8988T (cell line): ENCODE results near the gene TMED9.
"Not testable (repeated sequence)": the region's sequence is repeated elsewhere in the genome, so short reads cannot be mapped to it uniquely, and the experiment has no call there.

Source experiments
- DNase-seq: peaks from one replicate; pipeline ENCODE4 v3.0.0; 2011

TMED9 gene

DNA sequence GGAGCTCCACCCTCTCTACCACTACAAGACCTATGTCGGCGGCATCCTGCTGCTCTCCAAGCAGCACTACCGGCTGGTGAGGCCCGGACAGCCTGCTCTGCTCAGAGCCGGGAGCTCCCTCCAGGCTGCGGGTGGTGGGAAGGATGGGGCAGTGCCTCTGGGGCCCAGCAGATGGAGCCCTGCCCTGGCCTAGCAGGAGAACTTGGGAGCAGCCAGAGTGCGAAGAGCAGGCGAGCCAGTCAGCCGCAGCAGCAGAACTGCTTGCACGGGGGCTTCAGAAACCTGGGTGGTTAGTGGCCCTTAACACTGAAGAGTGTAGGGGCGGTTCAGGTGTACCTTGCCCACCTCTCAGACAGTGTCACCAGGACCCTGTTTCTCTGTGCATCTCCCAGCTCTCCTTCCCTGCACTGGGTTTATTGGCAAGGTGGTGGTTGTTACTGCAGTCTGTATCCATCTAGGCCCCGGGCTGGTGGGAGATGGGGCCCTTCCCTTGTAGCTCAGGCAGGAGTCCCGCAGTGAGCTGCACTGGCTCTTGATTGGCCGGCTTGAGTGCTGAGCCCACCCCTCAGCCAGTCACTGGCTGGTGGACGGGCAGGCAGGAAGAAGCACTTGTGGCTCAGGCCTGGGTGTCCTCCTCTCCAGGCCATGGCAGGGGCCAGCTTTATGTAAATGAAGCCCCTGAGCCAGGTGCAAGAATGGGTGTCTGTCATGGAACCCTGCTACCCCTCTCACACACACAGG is 15.6 kb downstream of the TMED9 start:
- peak; percentile 97 for DNase-seq

DNA sequence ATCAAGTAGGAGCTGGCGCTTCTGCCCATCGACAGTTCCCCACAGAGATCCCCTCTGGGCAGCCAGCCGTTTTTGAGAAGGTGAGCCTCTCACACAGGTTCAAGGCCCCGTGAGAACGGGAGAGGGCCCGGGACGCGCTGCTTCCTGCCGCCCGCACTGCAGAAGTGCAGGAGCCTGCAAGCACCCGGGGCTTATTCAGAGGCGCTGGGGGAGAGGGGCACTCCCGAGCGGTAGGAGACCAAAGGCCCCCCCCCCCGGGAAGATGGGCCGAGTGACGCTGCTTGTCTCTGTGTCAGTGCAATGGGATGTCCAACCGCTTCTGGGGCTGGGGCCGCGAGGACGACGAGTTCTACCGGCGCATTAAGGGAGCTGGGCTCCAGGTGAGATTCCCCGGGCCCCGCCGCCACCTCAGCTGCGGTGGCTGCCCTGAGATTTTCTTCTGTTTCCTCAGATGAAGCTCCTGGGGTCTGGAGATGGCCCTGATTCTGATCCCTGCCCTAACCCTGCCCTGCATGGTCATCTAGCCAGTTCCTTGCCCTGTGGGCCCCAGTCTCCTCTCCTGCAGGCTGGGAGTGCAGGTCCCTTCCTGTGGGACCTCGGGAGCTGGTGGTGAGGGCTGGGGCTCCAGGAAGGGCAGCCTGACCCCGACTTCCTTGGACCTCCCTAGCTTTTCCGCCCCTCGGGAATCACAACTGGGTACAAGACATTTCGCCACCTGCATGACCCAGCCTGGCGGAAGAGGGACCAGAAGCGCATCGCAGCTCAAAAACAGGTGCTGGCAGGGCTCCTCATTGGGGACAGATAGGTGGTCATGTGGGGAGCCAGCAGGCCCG is 16.5 kb downstream of the TMED9 start:
- DNase-seq: no peak

DNA sequence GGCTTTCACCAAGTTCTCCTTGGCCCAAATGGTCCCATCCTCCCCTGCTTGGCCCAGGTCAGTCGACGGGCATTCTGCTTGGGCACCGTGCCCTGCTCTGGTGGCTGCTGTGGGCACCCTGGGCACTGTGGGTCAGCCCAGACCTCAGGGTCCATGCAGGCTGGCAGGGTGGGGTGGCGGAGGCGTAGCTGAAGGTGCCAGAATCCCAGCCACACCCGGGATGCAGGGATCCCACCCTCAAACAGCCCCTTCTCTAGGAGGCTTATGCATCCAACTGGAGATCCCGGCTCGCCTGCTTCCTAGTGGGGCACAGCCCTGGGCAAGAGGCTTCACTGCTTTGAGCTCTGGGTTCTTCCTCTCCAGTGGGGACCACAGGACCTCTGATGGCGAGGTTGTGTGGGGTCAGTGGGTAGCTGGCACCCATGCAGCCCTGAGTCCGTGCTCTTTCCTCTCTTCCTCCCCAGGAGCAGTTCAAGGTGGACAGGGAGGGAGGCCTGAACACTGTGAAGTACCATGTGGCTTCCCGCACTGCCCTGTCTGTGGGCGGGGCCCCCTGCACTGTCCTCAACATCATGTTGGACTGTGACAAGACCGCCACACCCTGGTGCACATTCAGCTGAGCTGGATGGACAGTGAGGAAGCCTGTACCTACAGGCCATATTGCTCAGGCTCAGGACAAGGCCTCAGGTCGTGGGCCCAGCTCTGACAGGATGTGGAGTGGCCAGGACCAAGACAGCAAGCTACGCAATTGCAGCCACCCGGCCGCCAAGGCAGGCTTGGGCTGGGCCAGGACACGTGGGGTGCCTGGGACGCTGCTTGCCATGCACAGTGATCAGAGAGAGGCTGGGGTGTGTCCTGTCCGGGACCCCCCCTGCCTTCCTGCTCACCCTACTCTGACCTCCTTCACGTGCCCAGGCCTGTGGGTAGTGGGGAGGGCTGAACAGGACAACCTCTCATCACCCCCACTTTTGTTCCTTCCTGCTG is 17.4 kb downstream of the TMED9 start:
- no peak for DNase-seq

DNA sequence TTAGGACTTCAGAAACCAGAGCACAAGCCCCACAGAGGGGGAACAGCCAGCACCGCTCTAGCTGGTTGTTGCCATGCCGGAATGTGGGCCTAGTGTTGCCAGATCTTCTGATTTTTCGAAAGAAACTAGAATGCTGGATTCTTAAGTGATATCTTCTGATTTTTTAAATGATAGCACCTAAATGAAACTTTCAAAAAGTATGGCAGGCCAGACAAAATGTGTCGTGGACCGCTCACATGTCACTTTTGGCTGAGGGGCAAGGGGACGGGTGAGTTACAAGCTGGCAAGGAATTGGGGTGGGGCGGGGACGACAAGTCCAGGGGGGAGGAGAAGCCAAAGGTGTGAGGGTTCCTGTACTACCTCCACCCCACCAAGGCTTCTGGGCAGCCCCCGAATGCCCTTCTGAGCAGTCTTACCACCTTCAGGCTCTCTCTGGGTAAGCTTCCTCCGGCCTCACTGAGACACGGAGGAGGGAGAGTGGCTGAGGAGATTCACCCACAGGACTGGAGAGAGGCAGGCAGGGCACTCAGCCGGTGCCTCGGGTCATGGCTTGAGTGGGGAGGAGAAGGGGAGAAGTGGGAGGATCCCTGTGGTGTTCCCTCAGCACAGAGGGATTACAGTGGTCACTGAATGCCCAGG is 18.2 kb downstream of the TMED9 start:
- DNase-seq: no peak

DNA sequence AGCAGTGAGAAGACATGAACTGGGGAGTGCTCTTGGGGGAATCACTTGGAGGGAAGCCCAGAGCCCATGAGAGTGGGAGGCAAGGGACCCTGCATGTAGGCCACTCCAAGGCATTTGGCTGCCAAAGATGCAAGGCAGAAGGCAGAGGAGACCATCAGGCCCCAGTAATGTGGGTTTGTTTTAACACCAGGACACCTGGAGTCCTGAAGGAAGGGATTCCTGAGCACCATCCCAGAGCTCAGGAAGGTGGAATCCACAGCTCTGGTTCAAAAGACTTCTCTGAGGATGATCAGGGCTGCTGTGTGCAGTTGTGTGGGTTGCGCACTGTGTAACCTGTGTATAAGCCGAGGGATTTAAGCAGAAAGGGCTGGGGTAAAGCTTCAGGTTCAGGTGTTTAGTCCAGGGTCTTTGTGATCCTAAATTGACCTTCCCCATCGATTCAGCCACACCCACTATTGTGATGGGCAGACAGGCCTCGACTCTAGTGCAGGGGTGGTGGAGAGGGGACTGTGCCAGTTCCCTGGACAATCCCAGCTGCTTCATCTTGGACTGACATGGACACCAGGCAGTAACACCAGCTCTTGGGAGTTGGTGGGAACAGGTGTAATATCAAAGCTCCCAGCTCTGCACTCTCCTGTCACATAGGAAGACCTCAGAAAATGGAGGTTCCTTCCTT is 18.9 kb downstream of the TMED9 start:
- no peak for DNase-seq

DNA sequence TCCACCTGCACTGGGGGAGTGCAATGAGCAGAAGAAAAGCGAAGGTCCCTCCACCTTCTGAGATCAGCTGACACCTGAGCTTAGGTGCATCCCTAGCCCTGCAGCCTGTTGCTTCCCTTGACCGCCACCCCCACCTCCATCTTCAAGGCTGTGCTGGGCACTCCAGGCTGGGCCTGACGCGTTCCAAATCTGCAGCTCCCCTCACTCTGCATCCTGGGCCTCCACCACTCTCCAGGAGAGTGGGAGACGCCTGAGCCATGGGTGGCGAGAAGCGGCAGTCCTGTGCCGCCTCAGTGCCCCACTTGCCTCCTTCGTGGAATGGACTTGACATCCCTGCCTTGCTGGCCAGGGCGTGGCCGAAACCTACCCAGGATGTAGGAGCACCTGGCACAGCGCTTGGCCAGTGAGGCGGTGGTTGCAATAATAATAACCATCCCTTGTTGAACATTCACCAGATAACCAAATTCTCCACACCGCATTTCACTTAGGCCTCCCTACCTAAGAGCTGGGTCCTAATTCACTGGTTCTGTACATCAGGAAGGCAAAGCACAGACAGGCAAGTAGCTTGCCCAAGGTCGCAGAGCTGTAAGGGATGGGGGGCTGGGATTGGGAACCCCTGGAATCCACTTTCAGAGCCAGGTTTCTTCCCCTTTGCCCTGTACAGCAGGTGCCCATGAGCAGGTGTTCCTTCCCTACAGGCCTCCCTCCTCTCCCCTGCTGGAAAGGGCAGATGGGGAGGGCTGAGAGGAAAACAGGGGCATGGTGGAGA is 19.6 kb downstream of the TMED9 start:
- no peak for DNase-seq

DNA sequence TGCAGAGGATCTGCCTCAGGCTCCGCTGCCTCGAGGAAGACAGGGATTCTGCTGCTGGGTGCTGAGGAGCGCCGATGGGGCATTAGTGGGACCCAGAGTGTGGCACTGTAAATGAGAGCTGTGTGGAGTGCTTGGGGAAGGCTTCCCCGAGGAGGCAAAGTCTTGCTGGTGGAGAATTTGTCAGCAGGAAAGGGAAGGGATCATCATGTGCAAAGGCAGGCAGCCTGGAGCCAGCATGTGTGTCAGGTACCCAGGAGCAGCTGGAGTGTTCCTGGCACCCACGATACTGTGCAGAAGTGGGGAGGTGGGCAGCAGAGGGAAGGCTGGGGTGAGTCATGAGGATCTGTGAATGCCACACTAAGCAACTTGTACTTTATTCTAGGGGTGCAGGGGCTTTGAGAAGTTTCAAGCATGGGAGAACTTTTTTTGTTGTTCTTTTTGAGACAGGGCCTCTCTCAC is 20.2 kb downstream of the TMED9 start:
- DNase-seq: no peak

DNA sequence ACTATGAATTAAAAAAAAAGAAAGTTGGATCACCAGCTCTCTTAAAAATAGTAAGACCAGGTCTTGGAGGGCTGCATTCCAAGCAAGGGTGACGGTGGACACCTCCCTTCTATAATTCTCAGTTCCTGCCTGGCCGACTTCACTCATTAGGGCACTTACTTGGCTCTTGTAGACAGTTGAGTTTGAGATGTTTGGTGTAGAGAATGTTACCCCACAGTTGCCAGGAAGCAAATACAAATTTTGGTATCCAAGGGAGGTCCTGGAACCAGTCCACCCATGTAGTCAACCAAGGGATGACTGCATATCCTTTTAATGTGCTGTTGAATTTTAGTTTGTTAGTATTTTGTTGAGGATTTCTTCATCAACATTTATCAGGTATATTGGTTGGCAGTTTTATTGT is 28.6 kb downstream of the TMED9 start:
- DNase-seq: no peak

DNA sequence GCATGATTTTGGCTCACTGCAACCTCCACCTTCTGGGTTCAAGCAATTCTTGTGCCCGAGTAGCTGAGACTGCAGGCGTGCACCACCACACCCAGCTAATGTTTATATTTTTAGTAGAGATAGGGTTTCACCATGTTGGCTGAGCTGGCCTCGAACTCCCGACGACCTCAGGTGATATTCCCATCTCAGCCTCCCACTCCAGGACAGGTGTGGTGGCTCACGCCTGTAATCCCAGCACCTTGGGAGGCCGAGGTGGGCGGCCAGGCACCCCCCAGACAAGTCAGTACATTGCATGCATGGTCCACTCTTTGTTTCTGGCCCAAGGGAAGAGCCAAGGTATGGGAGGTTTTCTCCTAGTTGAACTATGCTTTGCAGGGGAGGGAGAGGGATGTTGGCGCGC is 32.2 kb downstream of the TMED9 start:
- DNase-seq: not testable (repeated sequence)

DNA sequence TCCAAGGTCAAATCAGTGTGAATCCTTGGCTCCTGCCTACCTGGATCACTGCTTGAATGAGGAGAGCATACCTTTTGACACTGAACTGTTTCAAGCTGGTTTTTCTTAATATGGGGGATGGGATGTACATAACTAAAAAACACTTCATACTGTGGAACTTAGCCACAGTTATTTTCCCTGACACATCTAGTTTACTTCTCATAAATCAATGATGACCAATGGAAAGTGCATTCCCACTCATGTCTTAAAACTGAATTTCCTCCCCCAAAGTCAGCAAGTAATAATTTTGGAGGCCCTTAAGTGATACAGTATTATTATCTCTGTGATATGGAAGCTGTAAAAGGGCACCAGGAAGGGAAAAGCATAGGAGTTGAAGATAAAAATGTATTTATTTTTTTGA is 38.2 kb downstream of the TMED9 start:
- not testable (repeated sequence) for DNase-seq

DNA sequence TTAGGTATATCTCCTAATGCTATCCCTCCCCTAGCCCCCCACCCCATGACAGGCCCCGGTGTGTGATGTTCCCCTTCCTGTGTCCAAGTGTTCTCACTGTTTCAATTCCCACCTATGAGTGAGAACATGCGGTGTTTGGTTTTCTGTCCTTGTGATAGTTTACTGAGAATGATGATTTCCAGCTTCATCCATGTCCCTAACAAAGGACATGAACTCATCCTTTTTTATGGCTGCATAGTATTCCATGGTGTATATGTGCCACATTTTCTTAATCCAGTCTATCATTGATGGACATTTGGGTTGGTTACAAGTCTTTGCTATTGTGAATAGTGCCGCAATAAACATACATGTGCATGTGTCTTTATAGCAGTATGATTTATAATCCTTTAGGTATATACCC is 42.9 kb downstream of the TMED9 start:
- not testable (repeated sequence) for DNase-seq

DNA sequence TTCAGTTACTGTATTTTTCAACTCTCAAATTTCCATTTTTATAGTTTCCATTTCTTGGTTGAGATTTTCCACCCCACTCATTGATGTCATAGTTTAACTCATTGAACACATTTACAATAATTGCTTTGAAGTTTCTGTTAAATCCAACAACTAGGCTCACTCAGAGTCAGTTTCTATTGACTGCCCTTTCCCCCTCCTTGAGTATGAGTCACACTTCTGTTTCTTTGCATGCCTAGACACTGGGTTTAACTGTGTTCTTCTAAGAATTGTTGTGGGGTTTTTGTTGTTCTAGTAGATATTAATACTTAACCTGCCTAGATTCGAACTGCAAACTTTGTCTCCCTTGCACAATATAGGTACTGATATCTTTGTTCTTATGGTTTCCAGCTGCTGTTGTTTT is 53.5 kb downstream of the TMED9 start:
- not testable (repeated sequence) for DNase-seq
